SU-DHL-6 (cell line): ENCODE data around the gene ZSWIM8.

ENCODE experiments used
- CTCF ChIP-seq: fragments of 200-600 bp; sonication (generic); IDR thresholded peaks from one replicate; pipeline ENCODE4 v1.5.1; 2017; ENCODE audit warnings: antibody characterized with exemption, mild to moderate bottlenecking, low read length, moderate library complexity; ENCODE audit not compliant: insufficient read depth, poor library complexity, severe bottlenecking
- EZH2phosphoT487 ChIP-seq: fragments of 200-600 bp; sonication (generic), shearing (Covaris generic); conservative IDR thresholded peaks from 2 replicates; pipeline ENCODE4 v1.6.1; 2018; ENCODE audit warnings: mild to moderate bottlenecking, antibody characterized with exemption, low read length, moderate library complexity, mixed read lengths

GRCh38 chr10:73838008-73838567 is 52.7 kb downstream of the ZSWIM8 start:
- no peak for TF ChIP-seq CTCF
- TF ChIP-seq EZH2phosphoT487 = no peak
